22Rv1 (cell line): ENCODE data around the gene RSPH9.

Experiments used
- CTCF ChIP-seq: fragments of 450-650 bp; IDR thresholded peaks from 2 replicates; pipeline ENCODE4 v1.5.1; 2017; ENCODE audit warnings: mild to moderate bottlenecking
- ZFX ChIP-seq: fragments of 450-650 bp; IDR thresholded peaks from 2 replicates; pipeline ENCODE4 v1.6.1; 2017; ENCODE audit warnings: antibody characterized with exemption, borderline replicate concordance

DNA sequence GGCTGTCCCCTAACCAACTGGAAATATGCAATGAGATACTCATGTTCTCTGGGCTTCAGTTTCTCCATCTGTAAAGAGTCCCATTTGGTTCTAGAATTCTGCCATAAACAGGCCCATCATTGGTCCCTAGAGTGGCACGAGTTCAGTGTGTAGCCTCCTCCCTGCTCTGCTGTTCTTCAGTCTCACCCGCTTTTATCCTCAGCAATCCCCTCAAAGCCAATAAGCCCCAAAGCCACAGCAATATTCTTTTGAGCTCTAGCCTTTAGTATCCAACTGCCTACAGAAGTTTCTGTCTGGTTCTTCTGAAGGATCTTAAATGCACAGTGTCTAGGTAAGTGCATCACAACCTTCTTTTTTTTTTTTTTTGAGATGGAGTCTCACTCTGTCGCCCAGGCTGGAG, 52.6 kb downstream of the RSPH9 start:
- TF ChIP-seq CTCF (no peak), ZFX (no peak)
